Chondrocyte (in vitro differentiated cells): ENCODE measurements around the gene TAS2R10. TPM values are rescaled to one million over a fixed set of nuclear protein-coding genes. Genes with fewer than 3 reads are reported as not detected.

ENCODE experiments used
- DNase-seq: peaks from one replicate; pipeline ENCODE4 v3.0.0; 2021; ENCODE audit warnings: mixed read lengths, low spot score
- H3K27ac Mint-ChIP-seq: one replicate; pipeline ENCODE4 v1.8.0; 2021; ENCODE audit warnings: mild to moderate bottlenecking, moderate library complexity, mixed read lengths; ENCODE audit not compliant: unreplicated experiment
- H3K27me3 Mint-ChIP-seq: 2 replicates; pipeline ENCODE4 v1.8.0; 2021; ENCODE audit warnings: low read depth, mixed read lengths
- H3K36me3 Mint-ChIP-seq: 2 replicates; pipeline ENCODE4 v1.8.0; 2021; ENCODE audit warnings: low read depth, mixed read lengths
- H3K4me1 Mint-ChIP-seq: 2 replicates; pipeline ENCODE4 v1.8.0; 2021; ENCODE audit warnings: low read depth, mild to moderate bottlenecking, mixed read lengths
- H3K4me3 Mint-ChIP-seq: one replicate; pipeline ENCODE4 v1.8.0; 2021; ENCODE audit warnings: mild to moderate bottlenecking, moderate library complexity, mixed read lengths; ENCODE audit not compliant: unreplicated experiment
- H3K9me3 Mint-ChIP-seq: 2 replicates; pipeline ENCODE4 v1.8.0; 2021; ENCODE audit warnings: low read depth, mixed read lengths
- CTCF ChIP-seq: fragments of 200-600 bp; sonication (generic); IDR thresholded peaks from 2 replicates; pipeline ENCODE4 v1.5.0; 2021; ENCODE audit warnings: antibody characterized with exemption, mild to moderate bottlenecking, moderate library complexity
- total RNA-seq: library from RNA; stranded (reverse); gene quantifications from 3 replicates; pipeline ENCODE4 v1.2.1, GENCODE V29; 2021

TAS2R10 gene
- total RNA-seq, 1 donor from 2014 or later = 0.47 TPM

DNA sequence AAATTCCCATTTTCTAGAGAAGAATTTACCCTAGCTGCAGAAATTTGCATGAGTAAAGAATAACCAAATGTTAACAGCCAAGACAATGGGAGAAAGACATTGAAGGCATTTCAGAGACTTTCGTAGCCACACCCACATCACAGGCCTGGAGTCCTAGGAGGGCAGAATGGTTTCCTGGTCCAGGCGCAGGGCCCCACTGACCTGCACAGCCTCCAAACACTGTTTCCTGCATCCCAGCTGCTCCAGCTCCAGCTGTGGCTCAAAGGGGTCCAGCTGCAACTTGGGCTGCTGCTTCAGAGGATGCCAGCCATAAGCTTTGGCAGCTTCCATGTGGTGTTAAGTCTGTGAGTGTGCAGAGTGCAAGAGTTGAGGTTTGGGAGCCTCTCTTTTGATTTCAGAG lies 29.6 kb upstream of the TAS2R10 start:
- H3K27me3 Mint-ChIP-seq = no peaks in the 10 kb centered on the region
- peaks cover 29% of the 10 kb centered on the region for H3K36me3 Mint-ChIP-seq
- H3K27ac Mint-ChIP-seq = no peak overlapping the region
- DNase-seq = no peak
- no peak for TF ChIP-seq CTCF
- H3K4me1 Mint-ChIP-seq = peaks cover 12% of the 10 kb centered on the region
- H3K4me3 Mint-ChIP-seq = no peak overlapping the region
- H3K9me3 Mint-ChIP-seq = peaks cover 18% of the 10 kb centered on the region

- no peak for TF ChIP-seq CTCF
- H3K9me3 Mint-ChIP-seq = peaks cover 13% of the 10 kb centered on the region
- H3K4me3 Mint-ChIP-seq = no peak overlapping the region
- no peak for DNase-seq
- H3K27ac Mint-ChIP-seq = no peak overlapping the region
- no peaks in the 10 kb centered on the region for H3K27me3 Mint-ChIP-seq
- peaks cover 14% of the 10 kb centered on the region for H3K4me1 Mint-ChIP-seq
- H3K36me3 Mint-ChIP-seq = peaks cover 25% of the 10 kb centered on the region
Observed at GRCh38 chr12:10853776-10854175, 27.6 kb upstream of the TAS2R10 start.

DNA sequence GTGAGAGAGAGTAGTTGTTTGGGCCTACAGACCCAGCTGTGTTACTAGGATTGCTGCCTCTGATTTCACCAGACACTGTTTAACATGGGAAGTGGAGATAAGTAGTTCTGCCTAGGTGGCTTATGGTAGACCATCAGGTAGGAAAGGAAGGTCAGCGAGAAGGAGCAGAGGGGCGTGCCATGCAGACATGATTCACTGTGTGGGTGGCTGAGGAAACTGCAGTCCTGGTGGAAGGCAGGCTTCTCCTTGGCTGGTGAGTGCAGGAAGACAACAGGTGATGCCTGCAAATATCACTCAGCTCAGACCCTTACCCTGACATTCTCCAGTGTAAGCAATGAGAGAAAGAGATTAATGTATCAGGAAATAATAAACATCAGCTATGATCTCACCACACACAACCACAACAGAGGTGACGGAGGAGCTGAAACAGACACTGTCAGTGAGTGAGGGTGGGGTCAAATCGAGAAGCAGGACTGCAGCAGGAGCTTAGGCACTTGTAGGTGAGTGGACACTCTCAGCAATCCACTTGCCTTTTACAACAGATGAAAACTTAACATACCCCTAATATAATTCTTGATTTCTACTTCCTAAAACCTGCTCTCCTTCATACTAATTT lies 25.2 kb upstream of the TAS2R10 start:
- Mint-ChIP-seq H3K27me3 (no peaks in the 10 kb centered on the region), H3K36me3 (peaks cover 18% of the 10 kb centered on the region), H3K9me3 (peaks cover 4% of the 10 kb centered on the region), H3K27ac (no peak overlapping the region), H3K4me1 (peaks cover 14% of the 10 kb centered on the region), H3K4me3 (no peak overlapping the region)
- no peak for TF ChIP-seq CTCF
- no peak for DNase-seq

DNA sequence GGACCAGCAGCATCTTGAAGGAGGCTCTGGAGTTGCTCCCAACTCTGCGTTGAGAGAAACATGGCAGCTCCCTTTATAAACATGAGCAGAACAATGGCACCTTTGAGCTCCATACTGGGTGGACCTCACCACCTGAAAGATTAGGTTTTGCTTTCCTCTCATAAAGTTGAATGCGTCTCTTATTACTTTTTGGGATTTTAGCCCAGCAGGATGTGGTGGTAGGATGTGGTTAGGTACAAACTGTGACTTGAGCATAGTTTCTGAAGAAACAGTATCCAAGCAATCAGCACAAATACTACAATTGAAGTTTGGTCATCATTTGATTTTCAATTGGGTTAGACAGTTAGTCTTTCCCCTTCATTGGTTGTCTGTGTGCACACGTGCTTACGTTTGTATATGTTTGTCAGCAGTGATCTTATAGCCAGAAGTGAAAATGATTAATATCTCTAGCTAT lies 23.3 kb upstream of the TAS2R10 start, which contains the start of gene PRR4:
PRR4 (minus strand) TSS at position 51 of the 454 bp plus-strand sequence; CDS start at position 13, 38 bp downstream.
- peaks cover 14% of the 10 kb centered on the region for H3K4me1 Mint-ChIP-seq
- DNase-seq = no peak
- no peak for TF ChIP-seq CTCF

GRCh38 chr12:10847744-10848143 lies 21.6 kb upstream of the TAS2R10 start:
- no peak for DNase-seq
- no peaks in the 10 kb centered on the region for H3K27me3 Mint-ChIP-seq
- peaks cover 13% of the 10 kb centered on the region for H3K36me3 Mint-ChIP-seq
- no peak overlapping the region for H3K4me3 Mint-ChIP-seq
- peaks cover 11% of the 10 kb centered on the region for H3K4me1 Mint-ChIP-seq
- TF ChIP-seq CTCF = no peak
- H3K9me3 Mint-ChIP-seq = no peaks in the 10 kb centered on the region
- no peak overlapping the region for H3K27ac Mint-ChIP-seq

More for the DNA sequence above, 23.3 kb upstream of the TAS2R10 start, which contains the start of gene PRR4:
- Mint-ChIP-seq H3K27me3 (no peaks in the 10 kb centered on the region), H3K9me3 (no peaks in the 10 kb centered on the region), H3K4me3 (no peak within 1 kb of the TSS), H3K36me3 (peaks cover 13% of the 10 kb centered on the region), H3K27ac (no peak within 1 kb of the TSS)
